ENCODE measurements around the gene PCBD2.
"Not testable (repeated sequence)": the region's sequence is repeated elsewhere in the genome, so short reads cannot be mapped to it uniquely, and the experiment has no call there.

The PCBD2 gene

GRCh38 chr5:134975843-134976242 is 70.9 kb downstream of the PCBD2 start:
- TF ChIP-seq CTCF (IDR thresholded peaks at IDR 0.05; ENCODE audit: insufficient read depth, missing control alignments), result no peak
- FAIRE-seq, result no peak
- no peak for DNase-seq (ENCODE audit: insufficient read length, low spot score)

- DNase-seq (ENCODE audit: insufficient read length, low spot score) (no peak), FAIRE-seq (no peak)
- TF ChIP-seq CTCF (IDR thresholded peaks at IDR 0.05; ENCODE audit: insufficient read depth, missing control alignments), result no peak
Measured at GRCh38 chr5:134976841-134977240, 71.9 kb downstream of the PCBD2 start.

DNA sequence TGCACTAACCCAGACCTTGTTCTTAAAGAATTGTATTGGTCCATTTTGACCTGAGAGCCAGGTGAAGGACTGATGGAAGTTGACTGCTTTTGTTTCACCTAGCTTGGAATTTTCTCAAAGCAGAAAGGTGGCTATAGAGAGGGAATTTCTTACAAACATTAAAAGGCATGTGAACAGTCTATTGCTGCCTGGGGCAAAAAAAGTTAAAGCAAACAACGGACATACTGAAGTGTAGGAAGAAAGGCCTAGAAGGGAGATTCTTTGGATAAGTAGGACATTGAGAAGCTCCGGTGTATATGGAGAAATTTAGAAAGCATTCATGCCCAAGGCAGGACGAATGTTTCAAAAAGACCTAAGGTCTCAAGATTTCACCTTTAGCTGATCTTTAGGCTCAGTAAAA is 74.5 kb downstream of the PCBD2 start:
- TF ChIP-seq CTCF (IDR thresholded peaks at IDR 0.05; ENCODE audit: insufficient read depth, missing control alignments), result no peak
- DNase-seq (ENCODE audit: insufficient read length, low spot score) (no peak), FAIRE-seq (no peak)

GRCh38 chr5:134982230-134982629 is 77.3 kb downstream of the PCBD2 start:
- DNase-seq (ENCODE audit: insufficient read length, low spot score) (no peak), FAIRE-seq (no peak)
- TF ChIP-seq CTCF (IDR thresholded peaks at IDR 0.05; ENCODE audit: insufficient read depth, missing control alignments), result no peak

DNA sequence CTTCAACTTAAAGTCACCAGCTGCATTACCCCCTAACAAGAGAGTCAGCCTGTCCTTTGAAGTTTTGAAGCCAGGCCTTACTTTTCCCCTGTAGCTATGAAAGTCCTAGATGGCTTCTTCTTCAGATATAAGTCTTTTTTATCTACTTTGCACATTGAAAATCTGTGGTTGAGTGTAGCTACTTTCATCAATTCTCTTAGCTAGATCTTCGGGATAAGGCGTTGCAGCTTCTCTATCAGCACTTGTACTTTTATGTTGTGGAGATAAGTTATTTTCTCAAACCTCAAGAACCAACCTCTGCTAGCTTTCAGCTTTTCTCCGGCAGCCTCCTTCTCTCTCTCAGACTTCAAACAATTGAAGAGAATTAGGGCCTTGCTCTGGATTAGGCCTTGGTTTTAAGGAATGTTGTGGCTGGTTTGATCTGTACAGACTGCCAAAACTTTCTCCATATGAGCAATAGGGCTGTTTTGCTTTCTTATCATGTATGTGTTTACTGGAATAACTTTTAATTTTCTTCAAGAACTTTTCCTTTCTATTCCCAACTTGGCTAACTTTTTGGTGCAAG is 84.4 kb downstream of the PCBD2 start:
- no peak for TF ChIP-seq CTCF (IDR thresholded peaks at IDR 0.05; ENCODE audit: insufficient read depth, missing control alignments)
- FAIRE-seq (no peak), DNase-seq (ENCODE audit: insufficient read length, low spot score) (no peak)

DNA sequence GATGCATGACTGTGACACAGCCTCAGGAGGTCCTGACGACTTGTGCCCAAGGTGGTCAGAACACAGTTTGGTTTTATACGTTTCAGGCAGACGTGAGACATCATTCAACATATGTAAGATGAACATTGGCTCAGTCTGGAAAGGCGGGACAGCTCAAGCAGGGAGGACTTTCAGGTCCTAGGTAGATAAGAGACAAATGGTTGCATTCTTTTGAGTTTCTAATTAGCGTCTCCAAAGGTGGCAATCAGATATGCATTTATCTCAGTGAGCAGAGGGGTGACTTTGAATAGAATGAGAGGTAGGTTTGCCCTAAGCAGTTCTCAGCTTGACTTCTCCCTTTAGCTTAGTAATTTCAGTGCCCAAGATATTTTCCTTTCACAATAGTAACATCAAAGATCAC is 85.3 kb downstream of the PCBD2 start:
- not testable (repeated sequence) for FAIRE-seq

GRCh38 chr5:134992148-134992547 is 87.2 kb downstream of the PCBD2 start:
- no peak for DNase-seq (ENCODE audit: insufficient read length, low spot score)
- no peak for FAIRE-seq
- TF ChIP-seq CTCF (IDR thresholded peaks at IDR 0.05; ENCODE audit: insufficient read depth, missing control alignments), result no peak

More for the DNA sequence above, 85.3 kb downstream of the PCBD2 start:
- not testable (repeated sequence) for DNase-seq (ENCODE audit: insufficient read length, low spot score)

DNA sequence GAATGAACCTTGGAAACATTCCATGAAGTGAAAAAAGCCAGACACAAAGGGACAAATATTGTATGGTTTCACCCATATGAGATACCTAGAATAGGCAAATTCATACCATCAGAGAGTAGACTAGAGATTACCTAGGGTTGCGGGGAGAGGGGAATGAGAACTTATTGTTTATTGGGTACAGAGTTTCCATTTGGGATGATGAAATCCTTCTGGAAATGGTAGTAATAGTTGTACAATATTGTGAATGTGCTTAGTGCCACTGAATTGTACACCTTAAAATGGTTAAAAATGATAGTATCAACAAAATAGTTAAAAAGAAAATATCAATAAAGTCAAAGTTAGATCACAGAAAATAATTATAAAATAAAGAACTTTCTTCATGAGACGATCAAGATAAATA is 88.2 kb downstream of the PCBD2 start:
- TF ChIP-seq CTCF (IDR thresholded peaks at IDR 0.05; ENCODE audit: insufficient read depth, missing control alignments), result no peak
- DNase-seq (ENCODE audit: insufficient read length, low spot score), result no peak
- FAIRE-seq, result no peak

Data from D721Med (cell line).